Fibroblast of peridontal ligament (primary cell): Measurements from ENCODE around the gene CENPQ.

Experiments
- DNase-seq: peaks from one replicate; pipeline ENCODE4 v3.0.0-alpha.2; 2010; ENCODE audit errors: extremely low read depth

Gene CENPQ

DNA sequence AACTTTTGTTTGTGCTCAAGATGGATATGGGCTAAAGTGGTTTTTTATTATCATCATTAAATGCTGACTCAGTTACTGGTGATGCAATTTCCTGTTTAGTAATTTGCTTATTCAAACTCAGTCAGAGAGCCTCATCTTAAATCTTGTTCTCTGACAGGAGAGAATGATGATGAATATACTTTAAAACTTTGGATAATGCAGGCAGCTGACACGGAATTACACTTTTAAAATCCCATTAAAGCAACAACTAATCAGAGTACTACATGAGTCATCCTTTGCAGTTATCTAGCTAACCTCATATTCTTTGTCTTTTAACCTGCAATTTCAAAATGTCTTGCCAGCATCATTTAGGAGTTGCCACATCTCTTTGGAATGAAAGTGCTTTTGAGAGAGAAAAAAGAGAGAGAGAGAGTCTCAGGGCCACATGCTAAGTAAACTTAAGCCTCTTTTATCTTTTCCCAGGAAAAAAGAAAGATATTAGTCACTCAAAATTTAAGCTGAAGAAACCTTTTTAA lies 78.1 kb downstream of the CENPQ start:
- DNase-seq = no peak

DNA sequence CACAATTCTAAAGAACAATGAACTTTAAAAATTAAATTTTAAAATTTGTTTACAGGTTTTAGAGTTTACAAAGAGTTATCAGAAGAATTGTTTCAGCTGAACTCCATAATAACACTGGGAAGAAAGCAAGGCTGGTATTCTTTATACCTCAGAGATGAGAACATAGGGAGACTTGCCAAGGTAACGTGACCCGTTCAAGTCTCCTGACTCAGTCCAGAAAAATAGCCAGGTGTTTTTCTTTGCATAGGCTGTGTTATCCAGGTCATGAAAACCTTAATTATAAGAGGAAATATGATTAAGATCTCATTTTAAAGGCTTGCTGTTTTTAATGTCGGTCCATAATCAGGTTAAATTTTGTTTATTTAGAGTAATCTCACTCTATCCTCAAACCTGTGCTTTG lies 78.8 kb downstream of the CENPQ start:
- no peak for DNase-seq
